ENCODE results near the gene IQCC.

- TF ChIP-seq POLR2AphosphoS5 (IDR thresholded peaks at IDR 0.05) (no peak), CTCF (IDR thresholded peaks at IDR 0.05; ENCODE audit: poor library complexity, severe bottlenecking) (no peak)
Observed at GRCh38 chr1:32201011-32201855, 4.2 kb upstream of the IQCC start.
